ENCODE measurements around the gene KLRK1.
"Not testable (repeated sequence)": the region's sequence is repeated elsewhere in the genome, so short reads cannot be mapped to it uniquely, and the experiment has no call there.

KLRK1 gene

GRCh38 chr12:10361622-10362021, 28.2 kb downstream of the KLRK1 start:
- no peak for DNase-seq

- DNase-seq: no peak
These were observed 28.8 kb downstream of the KLRK1 start for GRCh38 chr12:10361084-10361483.

GRCh38 chr12:10358969-10359368, 30.9 kb downstream of the KLRK1 start:
- no peak for DNase-seq

GRCh38 chr12:10358131-10358530, 31.7 kb downstream of the KLRK1 start:
- no peak for DNase-seq

GRCh38 chr12:10354502-10354901, 35.3 kb downstream of the KLRK1 start:
- no peak for DNase-seq

GRCh38 chr12:10354071-10354470, 35.8 kb downstream of the KLRK1 start:
- no peak for DNase-seq

GRCh38 chr12:10351457-10351856, 38.4 kb downstream of the KLRK1 start:
- DNase-seq: not testable (repeated sequence)

- DNase-seq: no peak
These were observed 47.8 kb downstream of the KLRK1 start for GRCh38 chr12:10341892-10342509.

- DNase-seq: not testable (repeated sequence)
These were observed 48.9 kb downstream of the KLRK1 start for GRCh38 chr12:10340946-10341345.

GRCh38 chr12:10339053-10339840, 50.6 kb downstream of the KLRK1 start:
- DNase-seq: no peak

GRCh38 chr12:10338470-10338869, 51.4 kb downstream of the KLRK1 start:
- not testable (repeated sequence) for DNase-seq

GRCh38 chr12:10336196-10336595, 53.6 kb downstream of the KLRK1 start:
- DNase-seq: not testable (repeated sequence)

- DNase-seq: peak; percentile 19
These were observed 58.1 kb downstream of the KLRK1 start for GRCh38 chr12:10331642-10332239.

GRCh38 chr12:10328691-10329090, 61.1 kb downstream of the KLRK1 start:
- not testable (repeated sequence) for DNase-seq
